H1 (cell line): ENCODE data around the gene FBXW2.

Source experiments
- BACH1 ChIP-seq: IDR thresholded peaks from 2 replicates; pipeline ENCODE4 v1.6.1; 2012; ENCODE audit warnings: low read length, improper control_type of control experiment
- BRCA1 ChIP-seq: IDR thresholded peaks from 2 replicates; pipeline ENCODE4 v1.6.1; 2012; ENCODE audit warnings: low read depth, low read length, improper control_type of control experiment
- CHD2 ChIP-seq: IDR thresholded peaks from 2 replicates; pipeline ENCODE4 v1.6.1; 2012; ENCODE audit warnings: low read length, improper control_type of control experiment
- CREB1 ChIP-seq: IDR thresholded peaks from 2 replicates; pipeline ENCODE4 v1.6.1; 2012; ENCODE audit warnings: inconsistent platforms
- EP300 ChIP-seq, 2 experiments: IDR thresholded peaks; 1 replicate in 1 of 2; 2 replicates in 1 of 2; pipeline ENCODE4 v1.6.1; 2011 to 2012; ENCODE audit warnings: low read depth in 2 of 2, low read length in 2 of 2, mild to moderate bottlenecking in 2 of 2, borderline replicate concordance in 1 of 2, inconsistent platforms in 1 of 2, moderate library complexity in 1 of 2
- EZH2 ChIP-seq: fragments of 200-600 bp; sonication (generic); IDR thresholded peaks from 2 replicates; pipeline ENCODE4 v1.7.1; 2012; ENCODE audit warnings: low read depth, mild to moderate bottlenecking, moderate library complexity, low read length, inconsistent platforms; ENCODE audit not compliant: severe bottlenecking
- JUN ChIP-seq: IDR thresholded peaks from 2 replicates; pipeline ENCODE4 v1.6.1; 2011; ENCODE audit warnings: low read depth, mild to moderate bottlenecking, improper control_type of control experiment, low read length
- PHF8 ChIP-seq: fragments of 200-600 bp; sonication (generic); conservative IDR thresholded peaks from 2 replicates; pipeline ENCODE4 v1.7.1; 2012; ENCODE audit warnings: low read depth, mild to moderate bottlenecking, inconsistent platforms, low read length, moderate library complexity
- POLR2A ChIP-seq, 2 experiments: IDR thresholded peaks; 1 replicate in 1 of 2; 2 replicates in 1 of 2; pipeline ENCODE4 v1.6.1; 2011; ENCODE audit warnings: low read depth in 2 of 2, low read length in 2 of 2, mild to moderate bottlenecking in 2 of 2; ENCODE audit errors: control extremely low read depth in 1 of 2
- POLR2AphosphoS5 ChIP-seq: IDR thresholded peaks from 2 replicates; pipeline ENCODE4 v1.6.1; 2011; ENCODE audit warnings: low read depth, low read length
- RBBP5 ChIP-seq: IDR thresholded peaks from 2 replicates; pipeline ENCODE4 v1.7.1; 2012; ENCODE audit warnings: low read depth, mild to moderate bottlenecking, inconsistent platforms, low read length, moderate library complexity, borderline replicate concordance
- TF ChIP-seq, protein P1 (sequence below): IDR thresholded peaks from 2 replicates; pipeline ENCODE4 v1.6.1; 2012; ENCODE audit warnings: low read length, inconsistent platforms
- TF ChIP-seq, protein P2 (sequence below): IDR thresholded peaks from 2 replicates; pipeline ENCODE4 v1.6.1; 2012; ENCODE audit warnings: inconsistent platforms
- TF ChIP-seq, protein P3 (sequence below), 3 experiments: IDR thresholded peaks; 1 replicate in 2 of 3; 2 replicates in 1 of 3; pipeline versions ENCODE4 v1.5.1 to v1.6.1; 2011; ENCODE audit warnings: low read length in 3 of 3, mild to moderate bottlenecking in 3 of 3, inconsistent platforms in 2 of 3, low read depth in 1 of 3, moderate library complexity in 1 of 3; ENCODE audit not compliant: insufficient read depth in 1 of 3; ENCODE audit errors: control extremely low read depth in 1 of 3

DNA sequence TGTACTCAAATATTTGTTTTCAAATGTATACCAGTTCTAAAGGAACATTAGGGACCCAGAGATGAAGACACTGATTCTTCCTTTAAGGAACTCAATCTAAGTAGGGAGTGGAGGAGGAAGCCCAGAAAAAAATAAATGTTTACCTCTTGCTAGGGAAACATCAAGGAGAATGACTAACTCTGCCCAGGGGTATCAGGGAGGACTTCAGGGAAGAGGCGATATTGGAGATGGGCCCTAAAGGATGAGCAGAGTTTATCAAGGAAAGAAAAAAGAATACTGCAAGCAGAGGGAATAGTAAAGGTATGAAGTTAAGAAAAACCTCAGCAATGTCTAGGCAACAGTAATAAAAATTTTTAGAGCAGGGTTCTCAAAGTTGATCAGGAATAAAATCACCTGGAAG lies 16.4 kb downstream of the FBXW2 start:
- TF ChIP-seq EP300 (IDR thresholded peaks at IDR 0.05; ENCODE audit: borderline replicate concordance in 1 of 2, low read depth in 2 of 2, low read length in 2 of 2) (no peak), JUN (no peak), BRCA1 (no peak), PHF8 (no peak), EZH2 (no peak), BACH1 (no peak), CREB1 (no peak), POLR2AphosphoS5 (no peak), RBBP5 (no peak), CHD2 (no peak), POLR2A (IDR thresholded peaks at IDR 0.05; ENCODE audit: control extremely low read depth in 1 of 2, low read depth in 2 of 2, low read length in 2 of 2) (no peak)
- TF ChIP-seq, protein P1, sequence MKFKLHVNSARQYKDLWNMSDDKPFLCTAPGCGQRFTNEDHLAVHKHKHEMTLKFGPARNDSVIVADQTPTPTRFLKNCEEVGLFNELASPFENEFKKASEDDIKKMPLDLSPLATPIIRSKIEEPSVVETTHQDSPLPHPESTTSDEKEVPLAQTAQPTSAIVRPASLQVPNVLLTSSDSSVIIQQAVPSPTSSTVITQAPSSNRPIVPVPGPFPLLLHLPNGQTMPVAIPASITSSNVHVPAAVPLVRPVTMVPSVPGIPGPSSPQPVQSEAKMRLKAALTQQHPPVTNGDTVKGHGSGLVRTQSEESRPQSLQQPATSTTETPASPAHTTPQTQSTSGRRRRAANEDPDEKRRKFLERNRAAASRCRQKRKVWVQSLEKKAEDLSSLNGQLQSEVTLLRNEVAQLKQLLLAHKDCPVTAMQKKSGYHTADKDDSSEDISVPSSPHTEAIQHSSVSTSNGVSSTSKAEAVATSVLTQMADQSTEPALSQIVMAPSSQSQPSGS = no peak
- TF ChIP-seq, protein P2, sequence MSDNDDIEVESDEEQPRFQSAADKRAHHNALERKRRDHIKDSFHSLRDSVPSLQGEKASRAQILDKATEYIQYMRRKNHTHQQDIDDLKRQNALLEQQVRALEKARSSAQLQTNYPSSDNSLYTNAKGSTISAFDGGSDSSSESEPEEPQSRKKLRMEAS = no peak
- TF ChIP-seq, protein P3, sequence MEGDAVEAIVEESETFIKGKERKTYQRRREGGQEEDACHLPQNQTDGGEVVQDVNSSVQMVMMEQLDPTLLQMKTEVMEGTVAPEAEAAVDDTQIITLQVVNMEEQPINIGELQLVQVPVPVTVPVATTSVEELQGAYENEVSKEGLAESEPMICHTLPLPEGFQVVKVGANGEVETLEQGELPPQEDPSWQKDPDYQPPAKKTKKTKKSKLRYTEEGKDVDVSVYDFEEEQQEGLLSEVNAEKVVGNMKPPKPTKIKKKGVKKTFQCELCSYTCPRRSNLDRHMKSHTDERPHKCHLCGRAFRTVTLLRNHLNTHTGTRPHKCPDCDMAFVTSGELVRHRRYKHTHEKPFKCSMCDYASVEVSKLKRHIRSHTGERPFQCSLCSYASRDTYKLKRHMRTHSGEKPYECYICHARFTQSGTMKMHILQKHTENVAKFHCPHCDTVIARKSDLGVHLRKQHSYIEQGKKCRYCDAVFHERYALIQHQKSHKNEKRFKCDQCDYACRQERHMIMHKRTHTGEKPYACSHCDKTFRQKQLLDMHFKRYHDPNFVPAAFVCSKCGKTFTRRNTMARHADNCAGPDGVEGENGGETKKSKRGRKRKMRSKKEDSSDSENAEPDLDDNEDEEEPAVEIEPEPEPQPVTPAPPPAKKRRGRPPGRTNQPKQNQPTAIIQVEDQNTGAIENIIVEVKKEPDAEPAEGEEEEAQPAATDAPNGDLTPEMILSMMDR (IDR thresholded peaks at IDR 0.05; ENCODE audit: control extremely low read depth in 1 of 3, insufficient read depth in 1 of 3, low read depth in 1 of 3, low read length in 3 of 3) = no peak
